Kidney epithelial cell (primary cell): ENCODE results near the gene GNAO1. TPM values are rescaled to one million over a fixed set of nuclear protein-coding genes. Genes with fewer than 3 reads are reported as not detected.

ENCODE experiments used
- DNase-seq: peaks from one replicate; pipeline ENCODE4 v3.0.0-alpha.2; 2010; ENCODE audit warnings: low read depth
- H3K27me3 ChIP-seq: 2 replicates; pipeline ENCODE4 v1.6.0; 2011; ENCODE audit warnings: low read length; ENCODE audit not compliant: control insufficient read depth, insufficient read depth
- H3K36me3 ChIP-seq: 2 replicates; pipeline ENCODE4 v1.5.1; 2011; ENCODE audit warnings: low read length; ENCODE audit not compliant: control insufficient read depth, insufficient read depth
- H3K4me3 ChIP-seq: 2 replicates; pipeline ENCODE4 v1.5.1; 2011; ENCODE audit warnings: low read depth, mild to moderate bottlenecking, control low read depth, low read length
- total RNA-seq: library from RNA; depleted of rRNA; stranded (reverse); fragments of >200 nt; gene quantifications from 2 replicates; pipeline ENCODE4 v1.2.3, GENCODE V29; 2015
- TF ChIP-seq, protein P1 (sequence below): IDR thresholded peaks from 2 replicates; pipeline ENCODE4 v1.5.1; 2011; ENCODE audit warnings: mild to moderate bottlenecking, moderate library complexity, low read length, control low read depth, inconsistent platforms; ENCODE audit not compliant: insufficient read depth, poor library complexity, severe bottlenecking

GNAO1 gene
- total RNA-seq, 1 donor from 2014 or later, result 5.7 TPM

DNA sequence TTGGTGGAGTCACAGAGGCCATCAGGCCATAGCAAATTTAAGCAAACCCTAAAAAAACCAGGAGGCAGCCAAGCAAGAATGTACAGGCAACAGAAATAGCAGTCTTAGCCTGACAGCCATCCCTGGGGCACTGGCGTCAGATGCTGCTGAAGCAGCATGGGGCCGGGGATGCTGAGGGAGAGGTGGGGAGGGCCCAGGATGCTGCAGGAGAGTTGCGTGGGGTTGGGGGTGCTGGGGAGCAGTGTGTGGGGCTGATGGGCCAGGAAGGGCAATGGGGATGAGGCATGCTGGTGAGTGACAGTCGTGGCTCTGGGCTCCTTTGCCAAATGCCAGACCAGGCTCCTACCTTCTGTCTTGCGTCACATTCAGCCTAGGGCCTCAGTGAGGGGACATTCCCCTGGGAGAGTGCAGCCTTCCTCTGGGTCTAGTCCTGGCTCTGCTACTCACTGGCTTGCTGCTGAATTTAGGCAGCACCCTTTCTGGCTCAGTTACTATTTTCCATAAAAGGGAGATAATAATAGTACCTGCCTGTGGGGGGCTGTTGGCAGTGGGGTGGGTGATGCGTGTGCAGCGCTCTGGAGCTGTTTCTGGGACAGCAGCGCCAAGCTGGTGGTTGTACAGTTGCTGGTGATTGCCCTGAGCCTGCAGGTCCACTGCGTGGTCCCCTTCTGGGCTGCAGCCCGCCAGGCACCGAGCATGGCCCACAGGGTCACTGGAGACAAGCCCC is 146.0 kb downstream of the GNAO1 start:
- no peaks in the 10 kb centered on the region for H3K36me3 ChIP-seq
- TF ChIP-seq, protein P1, sequence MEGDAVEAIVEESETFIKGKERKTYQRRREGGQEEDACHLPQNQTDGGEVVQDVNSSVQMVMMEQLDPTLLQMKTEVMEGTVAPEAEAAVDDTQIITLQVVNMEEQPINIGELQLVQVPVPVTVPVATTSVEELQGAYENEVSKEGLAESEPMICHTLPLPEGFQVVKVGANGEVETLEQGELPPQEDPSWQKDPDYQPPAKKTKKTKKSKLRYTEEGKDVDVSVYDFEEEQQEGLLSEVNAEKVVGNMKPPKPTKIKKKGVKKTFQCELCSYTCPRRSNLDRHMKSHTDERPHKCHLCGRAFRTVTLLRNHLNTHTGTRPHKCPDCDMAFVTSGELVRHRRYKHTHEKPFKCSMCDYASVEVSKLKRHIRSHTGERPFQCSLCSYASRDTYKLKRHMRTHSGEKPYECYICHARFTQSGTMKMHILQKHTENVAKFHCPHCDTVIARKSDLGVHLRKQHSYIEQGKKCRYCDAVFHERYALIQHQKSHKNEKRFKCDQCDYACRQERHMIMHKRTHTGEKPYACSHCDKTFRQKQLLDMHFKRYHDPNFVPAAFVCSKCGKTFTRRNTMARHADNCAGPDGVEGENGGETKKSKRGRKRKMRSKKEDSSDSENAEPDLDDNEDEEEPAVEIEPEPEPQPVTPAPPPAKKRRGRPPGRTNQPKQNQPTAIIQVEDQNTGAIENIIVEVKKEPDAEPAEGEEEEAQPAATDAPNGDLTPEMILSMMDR, result no peak
- no peak for DNase-seq
- no peaks in the 10 kb centered on the region for H3K27me3 ChIP-seq
- H3K4me3 ChIP-seq, result no peak overlapping the region

DNA sequence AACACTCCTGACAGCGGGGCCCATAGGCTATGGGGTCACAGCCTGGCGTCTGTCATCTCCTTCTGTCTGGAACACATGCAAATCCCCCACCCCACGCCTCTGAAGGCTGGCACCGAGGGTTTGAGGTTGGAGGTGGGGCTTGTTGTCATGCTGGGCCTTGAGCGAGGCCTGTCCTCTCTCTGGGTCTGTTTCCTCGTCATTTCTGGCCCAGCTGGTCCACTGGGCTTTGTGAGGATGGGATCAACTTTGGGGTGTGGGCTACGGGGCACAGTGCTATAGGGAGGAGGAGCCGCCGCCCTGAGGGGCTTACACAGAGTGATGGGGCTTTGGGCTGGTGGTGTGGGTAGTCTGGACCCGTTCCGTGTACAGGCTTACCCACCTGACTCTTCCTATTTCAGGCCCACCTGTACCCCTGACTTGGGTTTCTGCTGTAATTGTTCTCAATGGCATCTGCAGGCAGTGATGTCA is 146.6 kb downstream of the GNAO1 start:
- H3K4me3 ChIP-seq, result no peak overlapping the region
- H3K27me3 ChIP-seq, result no peaks in the 10 kb centered on the region
- TF ChIP-seq, protein P1, result no peak
- DNase-seq, result no peak
- H3K36me3 ChIP-seq, result no peaks in the 10 kb centered on the region

DNA sequence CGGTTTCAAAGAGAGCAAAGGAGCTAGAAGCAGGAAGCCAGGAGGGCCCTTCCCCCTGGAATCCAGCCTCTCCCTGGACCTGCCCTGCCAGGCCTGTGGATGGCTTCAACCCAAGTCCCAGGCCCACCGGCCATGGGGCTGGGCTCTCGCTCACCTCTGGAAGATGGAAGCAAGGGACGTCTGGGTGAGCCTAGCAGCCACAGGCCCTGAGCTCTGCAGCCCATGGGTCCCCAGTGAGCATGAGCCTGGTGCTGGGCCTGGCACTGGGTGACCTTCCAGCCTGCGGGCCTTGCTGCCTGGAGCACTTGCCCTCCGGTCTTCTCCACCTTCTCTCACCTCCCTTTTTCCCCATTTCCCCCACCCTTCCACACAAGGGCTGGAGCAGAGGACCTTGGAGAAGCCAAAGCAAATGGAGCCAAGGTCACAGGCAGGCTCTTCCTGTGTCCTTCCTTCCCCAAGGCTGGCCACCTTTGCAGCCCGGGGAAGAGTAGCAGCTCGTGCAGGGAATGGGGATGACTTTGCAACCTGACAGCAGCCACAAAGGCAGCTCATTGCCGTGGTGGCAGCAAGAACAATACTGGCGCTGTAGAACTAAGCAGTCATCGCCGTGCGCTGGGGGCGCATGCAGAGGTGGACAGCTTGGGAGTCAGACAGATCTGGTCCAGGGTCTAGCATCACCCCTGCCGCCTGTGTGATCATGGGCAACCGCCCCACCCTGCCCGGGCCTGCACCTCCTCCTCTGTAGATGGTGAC is 147.5 kb downstream of the GNAO1 start:
- TF ChIP-seq, protein P1, result no peak
- H3K4me3 ChIP-seq, result no peak overlapping the region
- no peak for DNase-seq
- no peaks in the 10 kb centered on the region for H3K27me3 ChIP-seq
- H3K36me3 ChIP-seq, result no peaks in the 10 kb centered on the region

DNA sequence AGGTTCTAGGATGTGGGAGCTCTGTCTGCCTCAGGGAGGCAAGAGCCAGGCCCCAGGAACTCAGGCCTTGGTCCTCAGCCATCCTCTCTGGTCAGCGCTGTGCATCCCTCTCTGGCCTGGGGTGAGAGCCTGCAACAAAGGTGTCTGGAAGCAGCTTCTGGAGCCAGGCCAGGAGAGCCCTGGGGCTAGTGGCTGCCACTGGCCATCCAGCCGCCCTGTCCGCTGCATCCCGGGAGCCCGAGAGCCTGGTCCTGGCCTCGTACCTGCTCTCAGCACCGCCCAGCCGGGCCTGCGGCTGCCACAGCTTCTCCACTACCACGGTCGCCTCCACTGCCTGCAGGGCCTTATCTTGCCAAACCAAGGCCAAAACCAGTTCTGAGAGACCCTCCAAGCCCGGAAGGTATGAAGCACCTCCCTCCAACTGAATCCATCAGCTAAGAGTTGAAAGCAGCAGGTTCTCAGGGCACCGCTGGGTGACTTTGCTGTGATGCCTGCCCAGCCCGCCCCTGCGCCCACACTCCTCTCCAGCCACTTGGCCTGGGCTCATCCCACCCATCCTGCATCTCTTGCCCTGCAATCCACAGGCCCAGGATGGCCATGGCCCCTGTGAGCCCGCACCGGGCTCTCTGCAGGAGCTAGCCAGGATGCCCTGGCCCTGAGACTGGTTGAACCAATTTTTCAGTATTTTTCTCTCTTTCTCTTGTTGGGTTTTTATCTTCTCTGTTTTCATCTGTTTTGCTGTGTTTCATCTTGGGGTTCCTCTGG is 148.3 kb downstream of the GNAO1 start:
- Histone ChIP-seq H3K36me3 (no peaks in the 10 kb centered on the region), H3K4me3 (no peak overlapping the region), H3K27me3 (no peaks in the 10 kb centered on the region)
- no peak for DNase-seq
- TF ChIP-seq, protein P1, result no peak

DNA sequence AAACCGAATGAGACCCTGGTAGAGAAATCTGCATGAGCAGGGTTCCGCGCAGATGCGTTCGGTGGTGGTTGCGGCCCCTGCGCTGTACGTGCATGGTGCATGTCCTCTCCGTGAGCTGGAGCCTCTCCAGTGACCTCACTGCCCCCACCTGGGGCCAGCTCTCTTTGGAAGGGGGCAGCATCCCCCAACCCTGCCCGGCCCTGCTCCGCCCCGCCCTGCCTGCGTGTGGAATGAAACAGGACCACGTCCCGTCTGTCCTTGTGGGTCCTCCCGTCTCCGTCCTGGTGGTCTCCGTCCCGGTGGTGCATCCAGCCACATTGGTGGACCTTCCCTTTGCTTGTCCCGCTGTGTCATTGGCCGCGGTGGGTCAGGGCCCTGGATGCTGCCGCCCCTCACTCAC is 149.1 kb downstream of the GNAO1 start:
- H3K36me3 ChIP-seq, result no peaks in the 10 kb centered on the region
- TF ChIP-seq, protein P1, result no peak
- H3K27me3 ChIP-seq, result no peaks in the 10 kb centered on the region
- H3K4me3 ChIP-seq, result no peak overlapping the region
- no peak for DNase-seq
